Lower lobe of right lung (tissue), 2 donors: ENCODE measurements around the gene TAS2R30. TPM values are rescaled to one million over a fixed set of nuclear protein-coding genes. Genes with fewer than 3 reads are reported as not detected.
"Not testable (repeated sequence)": the region's sequence is repeated elsewhere in the genome, so short reads cannot be mapped to it uniquely, and the experiment has no call there.

Experiments used
- ATAC-seq, 2 donors: fragments of 200-7000 bp; cut with Tn5 transposase; one replicate each; pipeline ENCODE4 v1.9.1; 2020 to 2022; ENCODE audit warnings: mild to moderate bottlenecking in 2 of 2, moderate library complexity in 2 of 2
- DNase-seq: peaks from one replicate; pipeline ENCODE4 v3.0.0-alpha.2; 2020
- H3K27ac ChIP-seq: fragments of 200-600 bp; one replicate; pipeline ENCODE4 v1.8.0; 2022
- H3K27me3 ChIP-seq: fragments of 200-600 bp; one replicate; pipeline ENCODE4 v1.8.0; 2022; ENCODE audit warnings: low read depth
- H3K36me3 ChIP-seq: fragments of 200-600 bp; one replicate; pipeline ENCODE4 v1.8.0; 2022; ENCODE audit warnings: mild to moderate bottlenecking
- H3K4me1 ChIP-seq: fragments of 200-600 bp; one replicate; pipeline ENCODE4 v1.8.0; 2022
- H3K4me3 ChIP-seq: fragments of 200-600 bp; one replicate; pipeline ENCODE4 v1.8.0; 2022; ENCODE audit warnings: mild to moderate bottlenecking
- H3K9me3 ChIP-seq: fragments of 200-600 bp; one replicate; pipeline ENCODE4 v1.8.0; 2022
- CTCF ChIP-seq: fragments of 200-600 bp; IDR thresholded peaks from one replicate; pipeline ENCODE4 v1.8.0; 2022; ENCODE audit warnings: antibody characterized with exemption, mild to moderate bottlenecking
- intact Hi-C: fragments of 100-400 bp; cut with DNase I; formaldehyde crosslinking; loops from one replicate; pipeline ENCODE4 v1.11.0; 2022
- total RNA-seq: library from RNA; stranded (reverse); fragmentation: NEBNext Ultra II Directional; extraction: Animal tissue kit (Norgen Biotek cat#: 25700); gene quantifications from one replicate; pipeline ENCODE4 v1.2.1, GENCODE V29; 2021
- donor health status: DM: no; HTN: yes; CAD: no; lungs with severe emphysema.

TAS2R30 gene
- total RNA-seq, 1 donor from 2014 or later: 3.9 TPM

- Histone ChIP-seq H3K4me3 (no peak overlapping the region), H3K4me1 (no peaks in the 10 kb centered on the region), H3K27ac (no peak overlapping the region), H3K9me3 (no peaks in the 10 kb centered on the region), H3K27me3 (no peaks in the 10 kb centered on the region), H3K36me3 (no peaks in the 10 kb centered on the region)
- no peak for ATAC-seq
- intact Hi-C loops: no loop called here
- TF ChIP-seq CTCF: no peak
- no peak for DNase-seq
Measured at GRCh38 chr12:11105546-11105945, 28.9 kb downstream of the TAS2R30 start.

GRCh38 chr12:11094910-11095309, 39.5 kb downstream of the TAS2R30 start:
- ATAC-seq, H3K27ac ChIP-seq, intact Hi-C loops, DNase-seq, H3K9me3 ChIP-seq, H3K4me3 ChIP-seq, H3K27me3 ChIP-seq, H3K36me3 ChIP-seq, H3K4me1 ChIP-seq: not testable (repeated sequence)

- DNase-seq: no peak
- H3K36me3 ChIP-seq: no peaks in the 10 kb centered on the region
- ATAC-seq: no peak
- H3K27ac ChIP-seq: no peak within 1 kb of the TSS
- H3K9me3 ChIP-seq: no peaks in the 10 kb centered on the region
- H3K4me3 ChIP-seq: no peak within 1 kb of the TSS
- intact Hi-C loops: no loop called here
- no peaks in the 10 kb centered on the region for H3K27me3 ChIP-seq
- H3K4me1 ChIP-seq: no peaks in the 10 kb centered on the region
- no peak for TF ChIP-seq CTCF
Measured at GRCh38 chr12:11092128-11092527, 42.3 kb downstream of the TAS2R30 start, which contains the start of gene TAS2R43. Gene TAS2R43 (minus strand): TSS chr12:11092313. CDS start chr12:11092229, 84 bp downstream.

GRCh38 chr12:11089246-11089645, 45.2 kb downstream of the TAS2R30 start:
- H3K4me1 ChIP-seq: no peaks in the 10 kb centered on the region
- no peaks in the 10 kb centered on the region for H3K27me3 ChIP-seq
- TF ChIP-seq CTCF: no peak
- H3K4me3 ChIP-seq: no peak overlapping the region
- no peak for ATAC-seq
- no peak overlapping the region for H3K27ac ChIP-seq
- DNase-seq: no peak
- H3K36me3 ChIP-seq: no peaks in the 10 kb centered on the region
- no peaks in the 10 kb centered on the region for H3K9me3 ChIP-seq
- intact Hi-C loops: no loop called here

- Histone ChIP-seq H3K4me3 (no peak overlapping the region), H3K36me3 (no peaks in the 10 kb centered on the region), H3K4me1 (no peaks in the 10 kb centered on the region), H3K27ac (no peak overlapping the region), H3K27me3 (no peaks in the 10 kb centered on the region), H3K9me3 (no peaks in the 10 kb centered on the region)
- no peak for TF ChIP-seq CTCF
- intact Hi-C loops: no loop called here
- DNase-seq (no peak), ATAC-seq (no peak)
Measured at GRCh38 chr12:11085419-11085818, 49.0 kb downstream of the TAS2R30 start.

Other genes with a start within 250 kb of the TAS2R30 start
- 0.92 TPM for gene TAS2R13, start 225.1 kb downstream of the TAS2R30 start, total RNA-seq
- gene PRH2, start 205.4 kb downstream of the TAS2R30 start, total RNA-seq: not detected
- 1.2 TPM for gene TAS2R14, start 195.4 kb downstream of the TAS2R30 start, total RNA-seq
- 0.50 TPM for gene TAS2R50, start 147.7 kb downstream of the TAS2R30 start, total RNA-seq
- gene TAS2R20, start 136.3 kb downstream of the TAS2R30 start, total RNA-seq: 1.3 TPM
- 2.8 TPM for gene TAS2R19, start 112.0 kb downstream of the TAS2R30 start, total RNA-seq
- 1.9 TPM for gene TAS2R31, start 103.2 kb downstream of the TAS2R30 start, total RNA-seq
- gene TAS2R46, start 72.3 kb downstream of the TAS2R30 start, total RNA-seq: 1.7 TPM
- not detected for gene TAS2R43, start 42.3 kb downstream of the TAS2R30 start, total RNA-seq
- 8.4 TPM for gene SMIM10L1, start 36.5 kb upstream of the TAS2R30 start, total RNA-seq
- gene TAS2R42, start 52.3 kb upstream of the TAS2R30 start, total RNA-seq: not detected
- gene PRB3, start 135.1 kb upstream of the TAS2R30 start, total RNA-seq: not detected
- not detected for gene PRB4, start 175.8 kb upstream of the TAS2R30 start, total RNA-seq